Measurements from ENCODE around the gene EIF2D.

DNA sequence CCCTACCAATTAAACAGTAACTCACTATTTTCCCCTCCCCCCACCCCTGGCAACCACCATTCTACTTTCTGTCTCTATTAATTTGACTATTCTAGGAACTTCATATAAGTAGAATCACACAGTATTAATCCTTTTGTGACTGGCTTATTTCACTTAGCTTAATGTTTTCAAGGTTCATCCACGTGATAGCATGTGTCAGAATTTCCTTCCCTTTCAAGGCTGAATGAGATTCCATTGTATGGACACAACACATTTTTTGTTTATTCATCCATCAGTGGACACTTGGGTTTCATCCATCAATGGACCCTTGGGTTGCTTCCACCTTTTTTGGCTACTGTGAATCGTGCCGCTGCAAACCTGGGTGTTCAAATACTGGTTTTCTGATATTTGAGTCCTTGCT is 41.7 kb downstream of the EIF2D start:
- no peak for TF ChIP-seq EZH2 (IDR thresholded peaks at IDR 0.05; ENCODE audit: insufficient read depth, poor library complexity, severe bottlenecking)
- TF ChIP-seq EZH2phosphoT487 (IDR thresholded peaks at IDR 0.05; ENCODE audit: insufficient read depth, low read depth), result no peak

Data from GM23248 (cell line).